ENCODE data around the gene TYMP.
"Not testable (repeated sequence)": the region's sequence is repeated elsewhere in the genome, so short reads cannot be mapped to it uniquely, and the experiment has no call there.

TYMP gene

GRCh38 chr22:50523806-50524675, 5.8 kb downstream of the TYMP start:
- DNase-seq = no peak

DNA sequence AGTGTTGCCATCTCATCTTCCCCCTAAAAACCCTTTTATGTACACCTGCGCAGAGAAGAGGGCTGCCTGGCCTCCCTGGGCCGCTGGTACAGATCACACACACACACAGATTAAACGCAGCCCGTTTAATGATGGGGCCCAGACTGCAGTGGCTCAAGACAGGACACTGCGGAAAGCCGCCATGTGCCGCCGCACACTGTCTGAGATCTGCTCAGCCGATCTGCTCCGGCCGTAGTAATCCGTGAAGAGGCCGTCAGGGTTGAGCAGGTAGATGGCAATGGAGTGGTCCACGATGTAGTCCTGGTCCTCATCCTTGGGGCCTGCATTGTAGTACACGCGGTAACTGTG, 6.4 kb downstream of the TYMP start:
- no peak for DNase-seq

DNA sequence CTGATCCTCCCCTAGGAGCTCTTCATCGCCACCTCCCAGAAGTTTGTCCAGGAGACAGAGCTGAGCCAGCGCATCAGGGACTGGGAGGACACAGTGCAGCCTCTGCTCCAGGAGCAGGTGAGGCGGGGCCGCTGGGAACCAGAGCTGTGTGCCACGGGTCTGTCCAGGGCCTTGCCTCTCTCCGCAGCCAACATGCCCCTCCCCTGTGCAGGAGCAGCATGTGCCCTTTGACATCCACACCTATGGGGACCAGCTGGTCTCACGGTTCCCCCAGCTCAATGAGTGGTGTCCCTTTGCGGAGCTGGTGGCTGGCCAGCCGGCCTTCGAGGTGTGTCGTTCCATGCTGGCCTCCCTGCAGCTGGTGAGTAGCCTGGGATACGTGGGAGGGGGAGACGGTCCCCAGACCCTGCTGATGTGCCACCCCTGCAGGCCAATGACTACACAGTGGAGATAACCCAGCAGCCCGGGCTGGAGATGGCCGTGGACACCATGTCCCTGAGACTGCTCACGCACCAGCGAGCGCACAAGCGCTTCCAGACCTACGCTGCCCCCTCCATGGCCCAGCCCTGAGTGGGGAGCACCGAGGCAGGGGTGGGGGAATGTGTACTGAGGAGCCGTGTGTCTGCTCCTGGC, 6.9 kb downstream of the TYMP start:
- no peak for DNase-seq

GRCh38 chr22:50522208-50522805, 7.5 kb downstream of the TYMP start:
- no peak for DNase-seq

- no peak for DNase-seq
These were observed 8.1 kb downstream of the TYMP start for GRCh38 chr22:50521710-50522109.

GRCh38 chr22:50520826-50521453, 8.9 kb downstream of the TYMP start:
- no peak for DNase-seq

DNA sequence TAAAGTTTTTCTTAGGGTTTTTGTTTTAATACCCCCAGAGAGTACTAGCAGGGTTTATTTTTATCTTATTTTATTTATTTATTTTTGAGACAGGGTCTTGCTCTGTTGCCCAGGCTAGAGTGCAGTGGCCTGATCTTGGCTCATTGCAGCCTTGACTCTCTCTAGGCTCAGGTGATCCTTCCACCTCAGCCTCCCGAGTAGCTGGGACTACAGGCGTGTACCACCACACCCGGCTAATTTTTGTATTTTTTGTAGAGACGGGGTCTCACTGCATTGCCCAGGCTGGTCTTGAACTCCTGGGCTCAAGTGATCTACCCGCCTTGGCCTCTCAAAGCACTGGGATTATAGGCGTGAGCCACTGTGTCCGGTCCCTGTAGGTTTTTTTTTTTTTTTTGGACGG, 9.6 kb downstream of the TYMP start:
- not testable (repeated sequence) for DNase-seq

- DNase-seq = no peak
These were observed 10.7 kb downstream of the TYMP start for GRCh38 chr22:50519151-50519550.

- DNase-seq = no peak
These were observed 11.2 kb downstream of the TYMP start for GRCh38 chr22:50518606-50519005.

GRCh38 chr22:50517495-50518260, 12.1 kb downstream of the TYMP start:
- no peak for DNase-seq

DNA sequence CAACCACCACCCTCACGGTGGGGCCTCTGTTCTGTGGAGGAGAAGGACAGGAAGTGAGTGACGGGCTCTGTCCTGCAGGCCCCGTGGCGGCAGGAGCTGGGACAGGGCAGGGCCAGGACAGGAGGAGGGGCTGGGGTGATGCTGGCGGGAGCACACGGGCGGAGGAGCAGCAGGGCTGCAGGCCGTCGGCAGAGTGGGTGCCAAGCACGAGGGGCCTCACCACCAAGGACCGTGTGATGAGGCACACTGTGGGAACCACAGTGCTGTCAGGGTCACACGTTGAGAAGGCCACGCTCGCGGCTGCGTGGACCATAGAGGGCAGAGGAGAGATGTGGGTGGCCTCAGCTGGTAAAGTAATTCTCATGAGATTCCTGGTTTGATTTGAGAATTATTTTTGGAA, 12.9 kb downstream of the TYMP start:
- no peak for DNase-seq

GRCh38 chr22:50516068-50516467, 13.7 kb downstream of the TYMP start:
- no peak for DNase-seq

- DNase-seq = no peak
These were observed 16.6 kb downstream of the TYMP start for GRCh38 chr22:50513175-50513574.

DNA sequence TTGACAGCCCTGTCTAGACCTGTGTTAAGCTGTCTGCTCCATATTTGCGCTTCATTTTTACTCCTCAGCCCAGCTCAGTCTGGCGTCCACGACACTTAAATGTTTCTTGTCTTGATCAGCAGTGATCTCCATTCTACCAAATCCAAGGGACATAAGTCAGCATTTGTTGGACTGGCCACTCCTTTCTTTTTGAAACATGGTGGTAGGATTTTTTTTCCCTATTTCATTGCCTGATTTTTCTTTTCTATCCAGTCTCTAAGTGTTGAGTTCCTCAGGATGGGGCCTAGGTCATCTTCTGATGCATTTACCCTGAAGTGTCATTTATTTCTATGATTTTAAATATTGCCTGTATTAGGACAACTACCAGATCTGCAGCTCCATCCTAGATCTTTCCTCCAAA, 20.9 kb downstream of the TYMP start:
- no peak for DNase-seq

DNA sequence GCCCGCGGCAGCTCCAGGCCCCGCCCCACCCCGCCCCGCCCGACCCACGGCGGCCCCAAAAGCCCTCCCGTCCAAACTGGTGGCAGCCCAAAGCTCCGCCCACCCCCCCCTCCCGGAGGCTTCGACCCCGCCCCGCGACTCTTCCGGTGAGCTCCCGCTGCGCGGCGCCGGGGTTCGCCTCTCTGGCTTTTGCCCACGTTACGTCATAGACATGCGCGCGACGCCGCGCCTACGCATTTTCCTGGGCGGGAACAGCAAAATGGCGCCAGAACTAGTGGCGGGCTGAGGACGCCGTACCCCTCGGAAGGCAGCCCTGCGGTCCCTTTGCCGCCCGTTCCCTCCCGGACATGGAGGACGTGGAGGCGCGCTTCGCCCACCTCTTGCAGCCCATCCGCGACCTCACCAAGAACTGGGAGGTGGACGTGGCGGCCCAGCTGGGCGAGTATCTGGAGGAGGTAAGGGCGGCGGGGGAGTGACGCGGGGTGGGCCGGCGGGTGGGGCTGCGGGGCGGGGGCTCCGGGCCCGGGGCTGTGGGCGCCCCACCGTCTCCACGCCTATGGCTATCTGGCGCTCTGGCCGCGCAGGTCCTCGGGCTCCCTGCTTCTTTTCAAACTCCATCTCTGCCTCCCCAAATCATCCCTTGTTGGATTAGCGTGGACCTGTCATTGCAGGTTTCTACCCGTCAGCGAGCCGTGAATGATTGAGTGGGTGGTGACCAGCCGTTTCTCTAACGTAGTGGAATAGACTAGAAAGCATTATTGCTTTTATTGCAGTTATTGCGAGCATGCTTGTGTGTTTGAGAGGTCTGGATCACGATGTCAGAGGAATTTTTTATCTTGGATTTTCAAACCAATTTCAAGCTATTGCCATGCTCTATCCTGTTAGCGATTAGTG, 21.6 kb downstream of the TYMP start, which contains the start of gene NCAPH2:
Gene NCAPH2 (plus strand): TSS at position 234 of the 894 bp plus-strand sequence. CDS start 114 bp downstream, at position 348.
- peak; percentile 98 for DNase-seq

DNA sequence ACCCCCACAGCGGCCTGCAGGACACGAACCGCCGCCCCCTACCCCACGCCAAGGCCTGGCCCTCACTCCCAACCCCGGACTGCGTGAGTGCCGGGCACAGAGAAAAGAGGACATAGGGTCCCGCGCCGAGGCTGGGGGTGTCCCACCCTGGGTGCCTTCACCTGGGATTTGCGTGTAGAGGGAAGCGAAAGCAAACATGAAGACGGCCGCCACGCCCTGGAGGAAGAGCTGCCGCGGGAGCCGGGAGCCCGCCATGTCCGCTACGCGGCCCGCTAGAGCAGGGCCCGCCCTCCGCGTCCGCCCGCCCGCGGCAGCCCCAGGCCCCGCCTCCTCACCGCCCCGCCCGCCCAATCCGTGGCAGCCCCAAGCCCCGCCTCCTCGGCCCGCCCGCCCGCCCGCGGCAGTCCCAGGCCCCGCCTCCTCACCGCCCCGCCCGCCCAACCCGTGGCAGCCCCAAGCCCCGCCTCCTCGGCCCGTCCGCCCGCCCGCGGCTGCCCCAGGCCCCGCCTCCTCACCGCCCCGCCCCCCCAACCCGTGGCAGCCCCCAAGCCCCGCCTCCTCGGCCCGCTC, 22.3 kb downstream of the TYMP start, which contains the start of gene LMF2:
Gene LMF2 (minus strand): TSS at position 282 of the 570 bp plus-strand sequence. CDS start 27 bp downstream, at position 255.
- DNase-seq = peak; percentile 94

- peak in 1 of 2 experiments; percentile 27 for DNase-seq
These were observed 23.0 kb downstream of the TYMP start for GRCh38 chr22:50506611-50507420.

GRCh38 chr22:50505776-50506610, 23.8 kb downstream of the TYMP start:
- no peak for DNase-seq

- DNase-seq = no peak
These were observed 24.5 kb downstream of the TYMP start for GRCh38 chr22:50505276-50505775.

All from activated CD4-positive, alpha-beta T cell treated with anti-CD3 and anti-CD28 coated beads, Interleukin-2, amount 50 U/mL, for 48 hours (primary cell).